NCI-H748 treated with DMSO at 0.1 percent for 48 hours (cell line): ENCODE measurements around the gene PTPRN2.
"Not testable (repeated sequence)": the region's sequence is repeated elsewhere in the genome, so short reads cannot be mapped to it uniquely, and the experiment has no call there.

Experiments used
- DNase-seq: peaks from one replicate; lab custom pipeline; 2025; lab: John Stamatoyannopoulos, UW

The PTPRN2 gene

GRCh38 chr7:158301207-158301606 is 286.4 kb downstream of the PTPRN2 start:
- no peak for DNase-seq

GRCh38 chr7:158300427-158300826 is 287.2 kb downstream of the PTPRN2 start:
- no peak for DNase-seq

GRCh38 chr7:158299607-158300006 is 288.0 kb downstream of the PTPRN2 start:
- no peak for DNase-seq

- no peak for DNase-seq
These were observed 290.9 kb downstream of the PTPRN2 start for GRCh38 chr7:158296798-158297104.

GRCh38 chr7:158295966-158296797 is 291.4 kb downstream of the PTPRN2 start:
- no peak for DNase-seq

GRCh38 chr7:158294468-158295215 is 293.0 kb downstream of the PTPRN2 start:
- DNase-seq, result not testable (repeated sequence)

- DNase-seq, result no peak
These were observed 294.7 kb downstream of the PTPRN2 start for GRCh38 chr7:158292948-158293347.

- no peak for DNase-seq
These were observed 295.6 kb downstream of the PTPRN2 start for GRCh38 chr7:158291998-158292397.

- DNase-seq, result no peak
These were observed 297.7 kb downstream of the PTPRN2 start for GRCh38 chr7:158289761-158290523.

GRCh38 chr7:158289231-158289630 is 298.4 kb downstream of the PTPRN2 start:
- no peak for DNase-seq

GRCh38 chr7:158286210-158286609 is 301.4 kb downstream of the PTPRN2 start:
- no peak for DNase-seq

- no peak for DNase-seq
These were observed 302.2 kb downstream of the PTPRN2 start for GRCh38 chr7:158285383-158285770.

- no peak for DNase-seq
These were observed 302.8 kb downstream of the PTPRN2 start for GRCh38 chr7:158284617-158285382.

- DNase-seq, result no peak
These were observed 303.5 kb downstream of the PTPRN2 start for GRCh38 chr7:158284121-158284520.

GRCh38 chr7:158283016-158283974 is 304.3 kb downstream of the PTPRN2 start:
- DNase-seq, result no peak

- no peak for DNase-seq
These were observed 305.1 kb downstream of the PTPRN2 start for GRCh38 chr7:158282461-158283001.

- no peak for DNase-seq
These were observed 306.2 kb downstream of the PTPRN2 start for GRCh38 chr7:158281441-158281840.

- DNase-seq, result no peak
These were observed 307.0 kb downstream of the PTPRN2 start for GRCh38 chr7:158280448-158281144.

- no peak for DNase-seq
These were observed 307.8 kb downstream of the PTPRN2 start for GRCh38 chr7:158279539-158280447.
